ENCODE measurements around the gene KLHL25. TPM values are rescaled to one million over a fixed set of nuclear protein-coding genes. Genes with fewer than 3 reads are reported as not detected.
"Not testable (repeated sequence)": the region's sequence is repeated elsewhere in the genome, so short reads cannot be mapped to it uniquely, and the experiment has no call there.

The KLHL25 gene
- total RNA-seq, 1 experiment from 2014 or later: 7.0 TPM

- ATAC-seq (no peak), DNase-seq (ENCODE audit: low read depth, low spot score) (no peak)
- H3K9me3 ChIP-seq (ENCODE audit: control insufficient read depth, insufficient read depth, low read depth, low read length): no peaks in the 10 kb centered on the region
- BruUV-seq (replicated peaks): no TSS peak
- no peaks in the 10 kb centered on the region for H3K27me3 ChIP-seq (ENCODE audit: control insufficient read depth, insufficient read depth, low read length)
- intact Hi-C loops (cut with micrococcal nuclease; ENCODE audit: unreplicated experiment): no loop called here
- no peak overlapping the region for H3K4me3 ChIP-seq (ENCODE audit: low read depth in 2 of 2, low read length in 2 of 2)
- in situ Hi-C loops (cut with HindIII; ENCODE audit: low pct_unique_long_range_greater_than_20kb, low sequenced_read_pairs): no loop called here
- TF ChIP-seq TCF7L2 (IDR thresholded peaks at IDR 0.05; ENCODE audit: low read depth, low read length) (no peak), POLR2AphosphoS5 (IDR thresholded peaks at IDR 0.05; ENCODE audit: low read depth, low read length) (no peak), SIN3A (IDR thresholded peaks at IDR 0.05; ENCODE audit: borderline replicate concordance, insufficient read depth, low read depth, low read length) (no peak), CTCF (IDR thresholded peaks at IDR 0.05) (no peak), REST (IDR thresholded peaks at IDR 0.05; ENCODE audit: insufficient read depth in 1 of 2, low read depth in 2 of 2, low read length in 1 of 2) (no peak)
- no peaks in the 10 kb centered on the region for H3K36me3 ChIP-seq (ENCODE audit: control insufficient read depth, insufficient read depth, low read length)
- POLR2A ChIA-PET: no interaction called here
- CTCF ChIA-PET: interaction anchor here (0.6 kb wide), 1 partner anchor 22 kb away, joined by 5 read pairs; no protein-coding TSS in a partner anchor
- H3K27ac ChIP-seq (ENCODE audit: low read length): no peak overlapping the region
- peaks cover 12% of the 10 kb centered on the region for H3K4me1 ChIP-seq (ENCODE audit: control insufficient read depth, insufficient read depth, low read length)
These were observed 9.9 kb upstream of the KLHL25 start for GRCh38 chr15:85804481-85805170.

- peak; percentile 71 for ATAC-seq
- H3K4me1 ChIP-seq (ENCODE audit: control insufficient read depth, insufficient read depth, low read length): peaks cover 12% of the 10 kb centered on the region
- intact Hi-C loops (cut with micrococcal nuclease; ENCODE audit: unreplicated experiment): loop anchor here (1.0 kb wide), 1 partner anchor 38 kb away; no protein-coding TSS in a partner anchor
- in situ Hi-C loops (cut with HindIII; ENCODE audit: low pct_unique_long_range_greater_than_20kb, low sequenced_read_pairs); H3K9me3 ChIP-seq (ENCODE audit: control insufficient read depth, insufficient read depth, low read depth, low read length); H3K27ac ChIP-seq (ENCODE audit: low read length); H3K27me3 ChIP-seq (ENCODE audit: control insufficient read depth, insufficient read depth, low read length); DNase-seq (ENCODE audit: low read depth, low spot score); H3K36me3 ChIP-seq (ENCODE audit: control insufficient read depth, insufficient read depth, low read length); H3K4me3 ChIP-seq (ENCODE audit: low read depth in 2 of 2, low read length in 2 of 2); POLR2A ChIA-PET; BruUV-seq (replicated peaks): not testable (repeated sequence)
- CTCF ChIA-PET: interaction anchor here (0.9 to 1.0 kb wide), 2 partner anchors 34 to 38 kb away, joined by 3 to 4 read pairs; no protein-coding TSS in a partner anchor
- TF ChIP-seq CTCF (IDR thresholded peaks at IDR 0.05): peak; percentile 74
These were observed 7.9 kb upstream of the KLHL25 start for GRCh38 chr15:85802617-85803016.
